GM19351 (cell line): ENCODE data around the gene DDX24.
A peak's percentile ranks its signal among the peaks of the same experiment; 100 is the strongest.

Experiments used
- ATAC-seq: cut with Tn5 transposase; IDR thresholded peaks from one replicate; pipeline ENCODE4 v1.9.1; 2021; ENCODE audit warnings: mild to moderate bottlenecking, moderate library complexity; ENCODE audit not compliant: unreplicated experiment

DDX24 gene

DNA sequence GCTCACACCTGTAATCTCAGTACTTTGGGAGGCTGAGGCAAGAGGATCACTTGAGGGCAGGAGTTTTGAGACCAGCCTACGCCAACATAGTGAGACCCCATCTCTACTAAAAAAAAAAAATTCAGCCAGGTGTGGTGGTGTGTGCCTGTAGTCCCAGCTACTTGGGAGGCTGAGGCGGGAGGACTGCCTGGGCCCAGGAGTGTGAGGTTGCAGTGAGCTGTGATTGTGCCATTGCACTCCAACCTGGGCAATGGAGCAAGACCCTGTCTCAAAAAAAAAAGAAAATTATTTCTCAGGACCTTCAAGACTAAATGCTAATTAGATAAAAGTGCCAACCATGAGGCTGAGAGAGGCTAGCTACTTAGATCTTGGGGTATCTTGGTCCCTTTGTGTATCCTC, 31.4 kb downstream of the DDX24 start:
- no peak for ATAC-seq

DNA sequence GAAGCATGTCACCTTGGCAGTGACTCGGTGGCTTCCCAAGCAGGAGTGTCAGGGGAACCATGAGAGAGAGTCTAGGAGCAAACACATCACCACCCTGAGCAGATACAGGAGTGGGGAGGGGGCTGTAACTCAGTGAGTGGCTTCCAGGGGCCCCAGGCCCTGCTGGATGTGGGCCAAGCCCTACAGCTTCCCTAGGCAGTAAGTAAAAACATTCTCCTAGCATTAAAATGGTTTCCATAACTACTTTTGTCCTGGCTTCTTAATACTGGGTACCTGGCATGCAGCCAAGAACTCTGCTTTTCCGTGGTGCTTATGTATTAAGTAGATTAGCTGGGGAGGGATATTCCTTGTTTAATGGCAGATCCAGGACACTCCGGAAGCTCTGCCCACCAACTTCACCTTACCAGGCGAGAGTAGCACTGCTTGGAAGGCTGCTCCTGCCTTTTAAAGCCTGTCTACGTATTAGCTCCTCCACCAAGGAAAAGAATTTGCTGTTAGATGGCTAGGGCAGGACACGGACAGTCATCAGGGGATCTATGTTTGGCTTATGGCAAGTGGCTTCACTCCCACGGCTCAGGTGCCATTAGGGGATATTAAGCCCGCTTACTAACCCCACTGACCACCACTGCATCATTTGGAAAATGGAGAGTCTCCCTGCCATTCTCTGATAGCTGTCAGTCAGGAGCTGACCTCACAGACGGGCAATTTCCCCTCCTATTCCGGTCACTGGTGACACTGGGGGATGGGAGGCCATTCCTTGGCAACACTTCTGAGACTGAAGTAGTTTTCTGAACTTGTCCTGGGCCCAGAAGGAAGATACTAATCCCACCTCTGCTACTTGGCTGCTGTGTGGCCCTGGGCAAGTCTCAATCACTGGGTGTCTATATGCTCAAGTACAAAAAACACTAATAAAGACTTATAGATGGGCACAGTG, 32.0 kb downstream of the DDX24 start:
- ATAC-seq, result no peak

DNA sequence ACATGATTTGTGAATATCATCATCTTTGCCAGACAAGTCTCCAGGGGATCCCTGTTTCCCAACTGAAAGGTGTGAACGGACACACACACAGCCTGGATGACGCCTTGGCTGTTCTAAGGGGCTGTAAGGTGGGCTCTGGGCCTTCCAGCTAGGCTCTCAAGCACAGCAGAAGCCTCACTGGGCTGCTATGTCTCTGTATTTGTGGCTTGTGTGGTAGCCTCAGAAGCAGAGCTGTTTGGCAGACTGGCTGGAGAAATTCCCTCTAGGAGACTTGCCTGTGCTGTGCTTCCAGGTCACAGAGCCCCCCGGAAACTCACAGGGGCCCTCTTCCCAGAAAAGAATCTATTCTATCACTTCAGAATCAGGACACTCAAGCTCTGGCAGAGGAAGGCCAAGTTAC, 33.4 kb downstream of the DDX24 start:
- no peak for ATAC-seq

DNA sequence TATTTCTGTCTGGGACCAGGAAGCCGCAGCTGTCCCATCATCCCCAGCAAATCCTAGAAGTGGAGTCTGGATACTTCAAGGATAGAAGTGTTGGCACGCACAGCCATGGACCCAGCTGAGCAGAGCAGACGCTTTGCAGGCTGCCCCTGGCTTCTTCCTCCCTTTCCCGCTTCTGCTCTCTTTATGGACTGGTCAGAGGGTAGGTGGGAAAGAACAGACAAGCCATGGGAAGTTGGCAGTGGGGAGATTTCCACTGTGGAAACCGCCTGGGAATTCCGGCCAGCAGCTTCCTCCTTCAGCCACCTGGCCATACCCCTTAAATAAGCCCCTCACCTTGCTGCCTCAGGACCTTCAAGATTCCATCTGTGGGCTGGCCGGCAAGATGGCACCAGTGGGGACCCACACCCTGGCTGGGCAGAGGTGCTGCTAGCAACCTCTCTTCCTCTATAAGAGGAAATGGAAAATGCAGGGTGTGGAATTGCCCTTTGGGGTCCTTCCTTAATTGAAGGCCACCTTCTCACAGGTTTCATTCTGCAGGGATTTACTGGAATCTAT, 34.2 kb downstream of the DDX24 start:
- no peak for ATAC-seq

DNA sequence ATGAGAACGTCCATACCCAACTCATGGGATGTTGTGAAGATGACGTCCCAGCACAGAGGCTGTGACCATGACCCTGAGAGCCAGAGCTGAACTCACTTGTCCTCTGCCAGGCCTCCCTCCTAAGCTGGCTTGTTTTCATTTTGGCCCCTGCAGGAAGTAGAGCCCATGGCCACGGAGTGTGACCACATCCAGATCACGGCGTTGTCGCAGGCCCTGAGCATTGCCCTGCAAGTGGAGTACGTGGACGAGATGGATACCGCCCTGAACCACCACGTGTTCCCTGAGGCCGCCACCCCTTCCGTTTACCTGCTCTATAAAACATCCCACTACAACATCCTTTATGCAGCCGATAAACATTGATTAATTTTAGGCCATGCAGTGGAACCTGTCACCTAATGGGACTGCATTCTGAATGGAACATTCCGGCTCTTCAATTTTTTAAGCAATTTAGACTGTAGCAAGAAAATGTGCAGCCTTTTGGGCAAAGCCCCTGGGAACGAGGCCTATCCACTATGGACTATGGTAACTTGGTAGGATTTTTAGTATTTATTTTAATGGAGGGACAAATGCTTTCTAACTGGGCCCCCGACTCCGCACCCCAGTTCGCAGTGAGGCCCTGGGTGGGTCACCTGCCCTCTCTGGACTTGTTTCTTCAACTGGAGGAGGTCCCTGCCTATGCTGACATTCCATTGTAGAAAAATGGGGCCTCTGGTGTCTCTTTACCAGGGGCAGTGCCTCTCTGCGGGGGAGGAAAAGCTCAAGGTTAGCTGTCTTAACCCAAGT, 35.2 kb downstream of the DDX24 start:
- ATAC-seq, result no peak

DNA sequence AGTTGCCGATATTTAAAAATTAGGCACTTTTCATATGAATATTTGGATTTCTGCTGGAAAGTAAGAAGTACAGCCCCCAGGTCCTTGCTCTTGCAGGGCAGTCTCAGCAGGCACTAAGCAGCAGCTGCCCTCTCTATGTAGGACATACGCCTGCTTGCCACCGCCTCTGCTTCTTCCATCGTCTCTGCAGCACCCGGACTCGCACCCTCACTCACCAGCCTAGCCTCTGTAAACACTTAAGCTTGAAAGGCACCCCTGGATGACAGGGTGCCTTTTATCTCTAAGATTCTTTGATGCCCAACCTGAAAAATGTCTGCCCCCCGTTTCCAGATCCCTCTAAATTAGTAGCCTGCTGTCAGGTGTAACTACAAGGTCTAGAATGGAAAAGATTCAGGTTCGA, 35.9 kb downstream of the DDX24 start:
- no peak for ATAC-seq

DNA sequence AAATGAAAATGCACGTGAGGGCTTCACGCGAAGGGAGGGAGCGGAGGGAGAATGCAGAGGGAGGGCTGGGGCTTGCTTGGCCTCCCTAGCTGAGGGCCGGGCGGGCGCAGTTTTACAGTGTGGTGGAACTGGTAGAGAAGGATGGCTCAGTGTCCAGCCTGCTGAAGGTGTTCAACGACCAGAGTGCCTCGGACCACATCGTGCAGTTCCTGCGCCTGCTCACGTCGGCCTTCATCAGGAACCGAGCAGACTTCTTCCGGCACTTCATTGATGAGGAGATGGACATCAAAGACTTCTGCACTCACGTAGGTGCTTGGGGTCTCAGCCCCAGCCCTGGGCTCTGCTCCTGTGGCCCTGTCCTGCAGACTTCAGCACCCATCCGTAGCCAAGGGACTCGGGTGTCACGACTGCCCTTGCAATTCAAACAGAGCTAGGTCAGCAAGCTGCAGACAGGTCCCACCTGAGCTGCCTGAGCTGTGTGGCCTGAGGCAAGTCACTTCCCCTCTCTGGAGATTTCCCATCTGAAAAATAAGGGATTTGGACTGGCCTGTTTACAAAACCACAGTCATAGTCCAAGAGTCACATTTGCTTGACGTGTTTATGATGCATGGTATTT, 36.4 kb downstream of the DDX24 start:
- no peak for ATAC-seq

DNA sequence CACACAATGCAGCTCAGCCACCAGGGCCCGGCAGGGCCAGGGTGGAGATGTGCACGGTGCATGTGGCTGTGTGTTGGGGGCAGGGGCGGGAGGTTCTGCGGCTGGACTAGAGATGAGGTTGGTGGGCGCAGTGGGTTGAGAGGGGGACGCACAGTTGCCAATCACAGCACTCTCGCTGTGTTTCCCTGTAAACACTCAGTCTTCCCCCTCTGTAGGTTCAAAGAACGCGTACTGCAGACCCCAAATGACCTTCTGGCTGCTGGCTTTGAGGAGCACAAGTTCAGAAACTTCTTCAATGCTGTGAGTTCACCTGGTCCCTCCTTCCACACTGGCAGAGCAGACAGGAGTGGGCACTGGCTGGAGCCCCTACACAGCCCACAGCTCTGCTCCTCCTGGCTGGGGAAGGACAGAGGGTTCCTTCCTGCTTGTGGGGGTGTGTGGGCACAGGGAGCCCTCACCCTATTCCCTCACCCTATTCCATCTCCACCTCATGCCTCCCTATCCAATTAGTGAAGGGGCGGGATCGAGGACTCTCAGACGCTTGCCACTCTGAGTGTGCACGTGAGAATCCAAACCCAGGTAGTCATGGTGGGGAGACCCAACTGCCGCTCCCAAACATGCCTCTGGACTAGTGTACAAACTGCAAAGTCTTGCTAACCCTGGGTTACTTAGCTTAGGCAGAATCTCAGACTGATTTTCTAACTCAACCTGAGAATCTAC, 37.1 kb downstream of the DDX24 start:
- no peak for ATAC-seq

DNA sequence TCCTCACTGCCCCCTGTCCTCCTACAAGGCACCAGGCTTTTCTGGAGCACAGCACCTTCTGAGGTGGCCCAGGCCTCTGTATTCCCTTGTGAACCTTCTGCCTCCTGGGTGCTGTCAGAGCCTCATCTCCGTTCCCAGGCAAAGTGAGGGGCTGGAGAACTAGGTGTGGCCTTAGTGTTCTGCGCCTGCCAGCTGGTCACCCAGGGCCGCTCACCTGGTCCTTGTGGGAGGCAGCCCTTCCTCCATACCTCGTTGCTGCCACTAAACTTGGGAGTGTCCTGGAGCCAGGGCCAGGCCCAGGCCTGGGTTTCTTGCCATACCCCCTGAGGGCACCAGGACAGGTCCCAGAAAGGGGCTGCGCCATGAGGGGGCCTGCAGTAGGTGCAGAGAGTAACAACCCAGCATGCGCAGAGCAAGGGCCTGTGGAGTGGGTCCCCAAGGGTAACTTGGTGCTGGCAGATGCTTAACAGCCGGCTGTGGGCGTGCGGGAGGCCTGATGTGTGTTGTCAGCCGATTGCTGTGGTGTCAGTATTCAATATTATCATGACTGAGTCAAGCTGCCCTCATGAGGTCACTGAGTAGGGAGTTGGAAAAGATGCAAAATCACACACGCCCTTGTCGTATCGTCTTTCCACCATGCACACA, 37.8 kb downstream of the DDX24 start:
- no peak for ATAC-seq

DNA sequence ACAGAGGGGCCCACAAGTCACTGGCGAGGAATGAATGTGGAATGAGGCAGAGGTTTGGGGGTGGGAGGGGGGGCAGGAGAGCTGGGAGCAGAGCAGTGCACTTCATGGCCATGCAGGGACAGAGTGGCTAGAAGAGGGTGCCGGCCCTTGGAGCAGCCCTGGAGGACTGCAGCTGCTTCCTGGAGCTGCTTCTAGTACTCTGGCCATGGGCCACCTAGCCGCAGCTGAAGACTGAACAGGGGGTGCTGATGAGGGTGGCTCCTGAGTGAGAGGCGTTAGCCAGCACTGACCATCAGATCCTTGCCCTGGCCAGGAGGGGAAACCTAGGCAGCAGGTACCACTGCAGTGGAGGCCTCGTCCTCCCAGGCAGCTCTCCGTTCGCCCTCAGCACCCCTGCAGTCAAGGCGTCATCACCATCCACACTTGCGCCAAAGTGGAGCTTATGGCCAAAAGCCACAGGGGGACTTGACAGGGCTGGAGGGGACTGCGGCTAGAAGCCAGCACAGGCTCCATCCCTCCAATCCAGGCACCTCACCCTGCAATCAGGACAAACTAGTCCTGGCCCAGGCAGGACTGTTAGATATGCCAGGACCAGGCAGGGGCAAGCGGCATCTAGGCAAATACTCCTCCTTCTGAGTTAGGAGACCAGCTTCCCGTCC, 38.4 kb downstream of the DDX24 start:
- ATAC-seq, result no peak

DNA sequence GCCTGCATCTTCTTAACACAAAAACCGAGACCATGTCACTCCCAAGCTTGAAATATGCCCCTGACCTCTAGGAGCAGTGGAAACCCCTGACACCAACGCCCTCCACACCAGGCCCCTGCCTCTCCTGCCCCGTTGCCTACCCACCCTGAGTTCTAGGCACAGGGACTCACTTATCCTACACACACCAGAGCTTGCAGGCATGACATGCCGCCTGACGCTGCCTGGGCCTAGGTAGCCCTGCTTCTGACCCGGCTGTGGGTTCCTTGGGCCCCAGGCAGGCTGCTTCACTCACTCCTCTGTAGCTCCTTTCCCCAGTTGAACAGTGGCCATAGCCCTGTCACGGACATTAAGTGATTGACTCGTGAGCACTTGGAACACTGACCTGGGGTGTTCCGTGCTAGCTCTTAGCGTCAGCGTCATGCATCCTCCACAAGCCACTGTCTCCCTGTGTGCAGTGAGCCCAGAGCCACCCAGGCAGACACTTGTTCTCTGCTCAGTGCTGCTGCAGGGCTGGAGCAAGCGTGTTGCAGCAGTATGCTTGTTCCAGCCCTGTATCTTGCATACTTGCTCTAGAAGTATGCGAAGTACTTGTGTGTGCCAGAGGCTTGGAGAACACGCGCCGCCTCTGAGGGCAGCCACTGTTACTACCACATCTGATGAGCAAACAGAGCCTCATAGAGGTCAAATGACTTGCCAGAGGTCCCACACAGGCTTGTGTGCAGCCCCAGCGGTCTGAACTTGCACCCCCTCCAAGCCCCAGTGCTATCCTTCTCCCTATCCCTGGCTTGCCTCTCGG, 39.3 kb downstream of the DDX24 start:
- no peak for ATAC-seq

DNA sequence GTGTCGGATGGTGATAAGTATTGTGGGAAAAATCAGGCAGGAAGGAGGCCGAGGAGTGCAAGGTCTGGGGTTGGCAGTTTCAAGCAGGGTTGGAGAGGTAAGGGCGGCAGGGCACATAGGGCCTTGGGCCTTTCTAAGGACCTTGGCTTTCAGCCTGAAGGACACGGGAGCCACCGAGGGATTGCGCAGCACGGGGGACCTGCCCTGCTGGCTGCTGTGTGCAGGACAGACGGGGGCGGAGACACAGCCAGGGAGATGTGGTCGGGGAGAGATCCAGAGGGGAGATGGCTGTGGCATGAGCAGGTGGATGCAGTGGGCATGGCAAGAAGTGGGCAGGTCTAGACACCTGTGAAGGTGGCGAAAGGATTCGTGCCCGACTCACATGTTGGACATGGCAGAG, 40.2 kb downstream of the DDX24 start:
- ATAC-seq, result no peak

DNA sequence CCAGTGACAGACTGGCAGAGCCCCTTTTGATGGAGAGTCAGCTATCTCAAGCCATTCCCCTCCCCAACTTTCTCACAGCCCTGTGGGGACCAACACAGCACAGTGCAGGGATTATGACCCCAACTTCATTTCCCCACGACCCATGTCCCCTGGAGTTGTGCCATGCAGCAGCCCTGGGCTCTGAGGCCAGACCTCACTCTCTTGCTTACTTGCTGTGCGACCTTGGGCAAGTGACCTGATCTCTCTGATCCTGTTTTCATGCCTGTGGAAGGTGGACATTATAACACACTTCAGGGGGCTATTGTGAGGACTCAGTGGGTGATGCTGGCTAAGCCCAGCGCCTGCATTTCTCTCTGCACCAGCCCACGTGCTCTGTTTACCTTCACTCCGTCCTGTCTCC, 40.8 kb downstream of the DDX24 start:
- ATAC-seq, result no peak

DNA sequence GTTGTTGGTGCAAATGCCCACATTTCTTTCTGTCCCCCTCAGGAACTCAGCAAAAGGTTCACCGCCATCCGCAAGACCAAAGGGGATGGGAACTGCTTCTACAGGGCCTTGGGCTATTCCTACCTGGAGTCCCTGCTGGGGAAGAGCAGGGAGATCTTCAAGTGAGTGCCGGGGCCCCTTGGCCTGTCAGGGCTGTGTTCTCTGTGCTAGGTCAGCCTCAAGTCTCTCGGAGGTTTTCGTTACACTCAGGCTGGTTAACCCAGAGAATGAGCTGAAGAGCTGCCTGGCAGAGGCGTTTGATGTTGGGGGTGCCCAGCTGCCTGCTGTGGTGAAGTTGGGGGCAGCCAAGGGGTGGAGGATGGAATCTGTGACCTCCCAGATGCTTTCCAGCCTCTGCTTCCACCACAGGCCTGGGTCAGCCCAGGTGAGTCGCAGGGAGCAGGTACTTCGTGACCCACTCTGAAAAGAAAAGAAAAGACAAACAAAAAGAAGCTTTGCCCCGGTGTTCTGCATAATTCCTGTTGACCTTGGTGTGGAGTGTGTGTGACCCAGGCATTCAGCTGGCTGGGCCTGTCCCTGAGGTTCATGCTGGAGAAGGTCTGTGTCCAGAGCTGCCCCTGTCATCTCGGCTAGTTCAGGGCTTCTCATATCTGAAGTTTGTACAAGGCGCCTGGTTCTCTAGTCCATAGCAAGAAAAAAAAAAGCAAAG, 41.9 kb downstream of the DDX24 start:
- no peak for ATAC-seq

DNA sequence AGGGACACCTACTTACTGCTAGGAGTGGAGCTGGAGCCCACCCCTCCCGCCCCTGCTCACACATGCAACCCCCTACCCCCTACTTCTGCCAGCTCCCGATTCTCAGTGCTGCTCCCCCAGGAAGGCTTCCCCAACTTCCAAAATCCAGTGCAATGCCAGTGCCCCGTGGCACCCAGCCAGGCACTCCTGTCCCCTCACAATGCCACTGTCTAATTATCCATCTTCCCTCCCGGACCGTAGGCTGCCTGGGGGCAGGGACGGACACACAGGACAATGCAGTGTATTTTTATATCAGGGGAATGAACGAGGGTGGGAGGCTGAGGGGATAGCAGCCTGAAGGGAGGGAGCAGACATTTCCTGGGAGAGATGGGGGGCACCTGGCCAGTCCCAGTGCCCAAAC, 42.5 kb downstream of the DDX24 start:
- ATAC-seq, result no peak

DNA sequence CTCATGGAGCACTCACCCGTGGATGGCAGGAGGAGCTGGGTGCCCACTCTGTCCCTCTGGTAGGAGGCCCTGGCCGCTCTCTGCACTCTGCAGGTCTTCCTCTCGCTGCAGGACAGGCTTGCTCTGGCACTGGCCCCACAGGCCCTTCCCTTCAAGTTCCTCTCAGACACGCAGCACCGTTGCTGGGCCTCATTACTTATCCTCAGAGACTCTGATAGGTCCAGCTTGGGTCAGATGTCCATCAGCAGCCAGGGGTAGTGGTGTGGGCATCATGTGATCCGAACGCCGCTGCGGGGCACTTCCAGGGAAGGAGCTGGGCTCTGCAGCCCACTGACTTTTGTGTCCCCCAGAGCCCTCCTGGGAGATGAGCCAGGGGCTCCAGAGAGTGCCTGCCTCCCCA, 43.0 kb downstream of the DDX24 start:
- no peak for ATAC-seq

DNA sequence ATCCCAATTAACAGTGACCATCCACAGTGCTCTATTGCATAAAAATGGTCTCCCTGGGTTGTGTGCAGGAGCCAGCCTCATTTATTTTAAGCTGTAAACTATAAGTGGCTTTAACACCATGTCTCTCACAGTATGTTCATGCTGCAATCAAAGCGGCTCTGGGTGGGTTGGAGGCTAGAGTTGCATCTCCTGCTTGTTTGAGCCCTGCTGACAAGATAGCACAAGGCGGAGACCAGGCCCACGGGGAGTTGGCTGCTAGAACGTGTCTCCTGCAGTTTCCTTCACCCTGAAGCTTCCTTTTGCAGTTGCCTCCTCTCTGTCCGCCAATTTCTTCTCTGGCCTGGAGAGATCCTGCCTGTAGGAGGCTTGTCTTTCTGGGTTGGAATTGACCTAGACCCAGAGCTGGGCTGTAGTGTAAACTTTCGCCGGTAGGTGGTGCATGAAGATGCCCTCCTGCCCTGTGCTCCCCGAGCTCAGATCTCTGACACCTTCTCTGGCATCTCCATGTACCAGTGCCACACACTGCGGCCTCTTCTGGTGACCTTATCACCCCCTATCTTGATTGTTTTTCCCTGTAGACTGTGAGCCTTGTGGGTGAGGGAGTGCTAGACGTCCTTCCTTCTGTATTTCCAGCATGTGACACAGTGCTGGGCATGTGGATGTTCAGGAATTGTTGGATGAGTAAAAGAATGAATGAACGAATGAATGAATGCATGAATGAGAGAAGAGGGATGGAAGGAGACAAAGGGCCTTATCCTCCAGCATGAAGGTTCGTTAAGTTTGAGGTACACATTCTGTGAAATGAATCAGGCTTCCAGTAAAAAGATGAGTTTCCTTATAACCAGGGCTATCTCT, 44.5 kb downstream of the DDX24 start:
- peak; percentile 95 for ATAC-seq
